Bronchial smooth muscle cell (primary cell): ENCODE results near the gene ZNRF3. TPM values are rescaled to one million over a fixed set of nuclear protein-coding genes. Genes with fewer than 3 reads are reported as not detected.

Experiments
- total RNA-seq: library from RNA; depleted of rRNA; stranded (reverse); fragments of >200 nt; gene quantifications from 2 replicates; pipeline ENCODE4 v1.2.1, GENCODE V29; 2014

The ZNRF3 gene
- total RNA-seq = 1.8 and 2.2 TPM in 2 replicates

GRCh38 chr22:28882878-28883656 is at the start of gene ZNRF3:
Gene ZNRF3 (plus strand): TSS chr22:28883572. CDS start chr22:28883767, 195 bp downstream.

GRCh38 chr22:29061773-29062172 is 178.4 kb downstream of the ZNRF3 start, which contains the start of gene C22orf31:
Gene C22orf31 (minus strand): TSS chr22:29061831. CDS start chr22:29061792, 39 bp downstream.

GRCh38 chr22:29072979-29073617 is 189.7 kb downstream of the ZNRF3 start, which contains the start of gene KREMEN1:
Gene KREMEN1 (plus strand): TSS chr22:29073035. CDS start chr22:29073131, 96 bp downstream.

Other genes starting within 250 kb of the ZNRF3 start
- 19.1 and 19.7 TPM in 2 replicates for gene TTC28, start 203.7 kb upstream of the ZNRF3 start, total RNA-seq
- gene CHEK2, start 141.8 kb upstream of the ZNRF3 start, total RNA-seq = 7.4 and 18.1 TPM in 2 replicates
- 9.9 and 18.0 TPM in 2 replicates for gene HSCB, start 141.5 kb upstream of the ZNRF3 start, total RNA-seq
- gene CCDC117, start 110.9 kb upstream of the ZNRF3 start, total RNA-seq = 9.6 and 12.8 TPM in 2 replicates
- 56.7 and 79.4 TPM in 2 replicates for gene XBP1, start 83.0 kb upstream of the ZNRF3 start, total RNA-seq
- gene C22orf31, start 178.3 kb downstream of the ZNRF3 start, total RNA-seq = not detected in 2 replicates
- 2.5 and 3.9 TPM in 2 replicates for gene KREMEN1, start 189.5 kb downstream of the ZNRF3 start, total RNA-seq